Fibroblast of lung (primary cell): ENCODE data around the gene ZGRF1. TPM values are rescaled to one million over a fixed set of nuclear protein-coding genes. Genes with fewer than 3 reads are reported as not detected.

Source experiments
- DNase-seq, 2 donors: peaks; one replicate each; pipeline versions ENCODE4 v3.0.0 to v3.0.0-alpha.2; 2010; ENCODE audit warnings: low read depth in 2 of 2
- H2AFZ ChIP-seq: 2 replicates; pipeline ENCODE4 v1.5.1; 2012; ENCODE audit warnings: low read length, control low read depth, inconsistent platforms
- H3K27ac ChIP-seq: 2 replicates; pipeline ENCODE4 v1.5.1; 2011; ENCODE audit warnings: low read length, control low read depth; ENCODE audit not compliant: insufficient read depth
- H3K27me3 ChIP-seq: 2 replicates; pipeline ENCODE4 v1.5.1; 2011; ENCODE audit warnings: mild to moderate bottlenecking, low read length; ENCODE audit not compliant: control insufficient read depth, insufficient read depth
- H3K36me3 ChIP-seq: 2 replicates; pipeline ENCODE4 v1.5.1; 2011; ENCODE audit warnings: low read length; ENCODE audit not compliant: control insufficient read depth, insufficient read depth
- H3K4me1 ChIP-seq: 2 replicates; pipeline ENCODE4 v1.5.1; 2011; ENCODE audit warnings: low read length; ENCODE audit not compliant: control insufficient read depth, insufficient read depth; ENCODE audit errors: extremely low read depth
- H3K4me2 ChIP-seq: 2 replicates; pipeline ENCODE4 v1.5.1; 2011; ENCODE audit warnings: low read length, control low read depth; ENCODE audit not compliant: insufficient read depth; ENCODE audit errors: extremely low read depth
- H3K4me3 ChIP-seq, 4 experiments: fragments of 200-600 bp in 1 of 4; sonication (generic) in 1 of 4; replicated peaks in 1 of 4; 2 replicates each; pipeline ENCODE4 v1.5.1; 2011 to 2016; ENCODE audit warnings: low read length in 4 of 4, low read depth in 3 of 4, mild to moderate bottlenecking in 3 of 4, control low read depth in 2 of 4, inconsistent platforms in 1 of 4, mixed read lengths in 1 of 4; ENCODE audit not compliant: insufficient read depth in 1 of 4; ENCODE audit errors: control extremely low read depth in 1 of 4
- H3K79me2 ChIP-seq: 2 replicates; pipeline ENCODE4 v1.5.1; 2012; ENCODE audit warnings: mild to moderate bottlenecking, low read length, inconsistent platforms; ENCODE audit not compliant: control insufficient read depth, insufficient read depth
- H3K9ac ChIP-seq: 2 replicates; pipeline ENCODE4 v1.5.1; 2011; ENCODE audit warnings: mild to moderate bottlenecking, low read length, control low read depth; ENCODE audit not compliant: insufficient read depth
- H3K9me3 ChIP-seq: 2 replicates; pipeline ENCODE4 v1.5.1; 2012; ENCODE audit warnings: low read depth, low read length; ENCODE audit not compliant: control insufficient read depth, insufficient read depth
- H4K20me1 ChIP-seq: 2 replicates; pipeline ENCODE4 v1.5.1; 2011; ENCODE audit warnings: low read length; ENCODE audit not compliant: control insufficient read depth, insufficient read depth; ENCODE audit errors: extremely low read depth
- CTCF ChIP-seq, 2 donors: IDR thresholded peaks in 1 of 2; conservative IDR thresholded peaks in 1 of 2; 1 replicate in 1 of 2; 2 replicates in 1 of 2; pipeline ENCODE4 v1.5.1; 2011 to 2012; ENCODE audit warnings: low read length in 2 of 2, control low read depth in 1 of 2, inconsistent platforms in 1 of 2, low read depth in 1 of 2, mild to moderate bottlenecking in 1 of 2
- EZH2 ChIP-seq: IDR thresholded peaks from 2 replicates; pipeline ENCODE4 v1.5.1; 2012; ENCODE audit warnings: low read length, control low read depth, mild to moderate bottlenecking; ENCODE audit errors: missing control alignments
- polyA plus RNA-seq, 2 donors: library from polyadenylated mRNA; depleted of rRNA in 1 of 2; stranded (reverse) in 1 of 2; unstranded in 1 of 2; fragments of >200 nt; gene quantifications; 2 replicates each; pipeline ENCODE4 v1.2.1, GENCODE V29; 2011 to 2012; ENCODE audit warnings: missing spikeins in 1 of 2
- total RNA-seq: library from RNA; depleted of rRNA; stranded (reverse); fragments of >200 nt; gene quantifications from 2 replicates; pipeline ENCODE4 v1.2.1, GENCODE V29; 2014

The ZGRF1 gene
- total and polyA plus RNA-seq, 2 donors (not counting 1 experiment from before 2014, with no cell fraction given): 3.1 to 5.8 TPM

GRCh38 chr4:112508356-112508755 lies 128.4 kb downstream of the ZGRF1 start:
- Histone ChIP-seq H3K27ac (no peak overlapping the region), H3K79me2 (no peaks in the 10 kb centered on the region), H3K27me3 (peaks cover 49% of the 10 kb centered on the region), H3K4me1 (no peaks in the 10 kb centered on the region), H3K36me3 (no peaks in the 10 kb centered on the region), H3K4me2 (no peak overlapping the region), H2AFZ (no peak overlapping the region), H3K9me3 (no peaks in the 10 kb centered on the region), H3K9ac (no peak overlapping the region), H3K4me3 (no peak overlapping the region), H4K20me1 (no peaks in the 10 kb centered on the region)
- TF ChIP-seq CTCF (conservative IDR thresholded peaks at IDR 0.05 in 1 of 2, IDR thresholded peaks at IDR 0.05 in 1 of 2; ENCODE audit: low read depth in 1 of 2, low read length in 2 of 2): no peak
- no peak for TF ChIP-seq EZH2
- no peak for DNase-seq

GRCh38 chr4:112504807-112505206 lies 131.9 kb downstream of the ZGRF1 start:
- H3K9me3 ChIP-seq: no peaks in the 10 kb centered on the region
- no peak for TF ChIP-seq CTCF (conservative IDR thresholded peaks at IDR 0.05 in 1 of 2, IDR thresholded peaks at IDR 0.05 in 1 of 2; ENCODE audit: low read depth in 1 of 2, low read length in 2 of 2)
- no peak for TF ChIP-seq EZH2
- no peaks in the 10 kb centered on the region for H3K79me2 ChIP-seq
- no peak overlapping the region for H3K27ac ChIP-seq
- no peaks in the 10 kb centered on the region for H3K36me3 ChIP-seq
- no peaks in the 10 kb centered on the region for H4K20me1 ChIP-seq
- H3K4me3 ChIP-seq: no peak overlapping the region
- H3K4me1 ChIP-seq: no peaks in the 10 kb centered on the region
- H3K9ac ChIP-seq: no peak overlapping the region
- no peak overlapping the region for H2AFZ ChIP-seq
- peaks cover 22% of the 10 kb centered on the region for H3K27me3 ChIP-seq
- DNase-seq: no peak
- no peak overlapping the region for H3K4me2 ChIP-seq

- no peak overlapping the region for H3K4me3 ChIP-seq
These were observed 133.8 kb downstream of the ZGRF1 start for GRCh38 chr4:112502871-112503270.

More at GRCh38 chr4:112502871-112503270, 133.8 kb downstream of the ZGRF1 start:
- Histone ChIP-seq H3K27me3 (peaks cover 6% of the 10 kb centered on the region), H3K4me1 (no peaks in the 10 kb centered on the region), H4K20me1 (no peaks in the 10 kb centered on the region), H3K9ac (no peak overlapping the region), H3K4me2 (no peak overlapping the region), H3K9me3 (no peaks in the 10 kb centered on the region), H2AFZ (no peak overlapping the region), H3K36me3 (no peaks in the 10 kb centered on the region), H3K27ac (no peak overlapping the region), H3K79me2 (no peaks in the 10 kb centered on the region)
- DNase-seq: no peak
- TF ChIP-seq CTCF (conservative IDR thresholded peaks at IDR 0.05 in 1 of 2, IDR thresholded peaks at IDR 0.05 in 1 of 2; ENCODE audit: low read depth in 1 of 2, low read length in 2 of 2) (no peak), EZH2 (peak; percentile 28)
